ENCODE results near the gene PROSER2.
"Not testable (repeated sequence)": the region's sequence is repeated elsewhere in the genome, so short reads cannot be mapped to it uniquely, and the experiment has no call there.

Gene PROSER2

GRCh38 chr10:11837372-11838161, 14.4 kb downstream of the PROSER2 start:
- DNase-seq (ENCODE audit: low read depth): no peak

GRCh38 chr10:11838298-11838852, 15.2 kb downstream of the PROSER2 start:
- DNase-seq (ENCODE audit: low read depth): no peak

GRCh38 chr10:11841375-11841774, 18.2 kb downstream of the PROSER2 start:
- no peak for DNase-seq (ENCODE audit: low read depth)

- DNase-seq (ENCODE audit: low read depth): no peak
Observed at GRCh38 chr10:11842411-11842810, 19.3 kb downstream of the PROSER2 start.

GRCh38 chr10:11845113-11845512, 22.0 kb downstream of the PROSER2 start:
- no peak for DNase-seq (ENCODE audit: low read depth)

- no peak for DNase-seq (ENCODE audit: low read depth)
Observed at GRCh38 chr10:11846542-11846941, 23.4 kb downstream of the PROSER2 start.

- DNase-seq (ENCODE audit: low read depth): no peak
Observed at GRCh38 chr10:11849277-11849676, 26.1 kb downstream of the PROSER2 start.

GRCh38 chr10:11849911-11850310, 26.8 kb downstream of the PROSER2 start:
- DNase-seq (ENCODE audit: low read depth): no peak

GRCh38 chr10:11851910-11852309, 28.8 kb downstream of the PROSER2 start:
- DNase-seq (ENCODE audit: low read depth): no peak

GRCh38 chr10:11852637-11853036, 29.5 kb downstream of the PROSER2 start:
- not testable (repeated sequence) for DNase-seq (ENCODE audit: low read depth)

GRCh38 chr10:11853468-11853867, 30.3 kb downstream of the PROSER2 start:
- no peak for DNase-seq (ENCODE audit: low read depth)

- DNase-seq (ENCODE audit: low read depth): no peak
Observed at GRCh38 chr10:11854301-11854700, 31.1 kb downstream of the PROSER2 start.

GRCh38 chr10:11856089-11856488, 32.9 kb downstream of the PROSER2 start:
- no peak for DNase-seq (ENCODE audit: low read depth)

GRCh38 chr10:11856678-11857077, 33.5 kb downstream of the PROSER2 start:
- no peak for DNase-seq (ENCODE audit: low read depth)

- no peak for DNase-seq (ENCODE audit: low read depth)
Observed at GRCh38 chr10:11858093-11858492, 34.9 kb downstream of the PROSER2 start.

GRCh38 chr10:11861341-11861740, 38.2 kb downstream of the PROSER2 start:
- DNase-seq (ENCODE audit: low read depth): no peak

- DNase-seq (ENCODE audit: low read depth): no peak
Observed at GRCh38 chr10:11861811-11862428, 38.8 kb downstream of the PROSER2 start.

GRCh38 chr10:11863353-11864109, 40.4 kb downstream of the PROSER2 start:
- DNase-seq (ENCODE audit: low read depth): no peak

- DNase-seq (ENCODE audit: low read depth): no peak
Observed at GRCh38 chr10:11864727-11865126, 41.6 kb downstream of the PROSER2 start.

GRCh38 chr10:11865561-11865960, 42.4 kb downstream of the PROSER2 start:
- no peak for DNase-seq (ENCODE audit: low read depth)

- no peak for DNase-seq (ENCODE audit: low read depth)
Observed at GRCh38 chr10:11866199-11866925, 43.2 kb downstream of the PROSER2 start.

- no peak for DNase-seq (ENCODE audit: low read depth)
Observed at GRCh38 chr10:11869219-11869618, 46.1 kb downstream of the PROSER2 start.

Measured in HS-27A (cell line).